ENCODE measurements around the gene MCRS1. TPM values are rescaled to one million over a fixed set of nuclear protein-coding genes. Genes with fewer than 3 reads are reported as not detected.
A peak's percentile ranks its signal among the peaks of the same experiment; 100 is the strongest.

The MCRS1 gene
- total RNA-seq, 1 donor from 2014 or later, result 97.9 TPM

GRCh38 chr12:49578471-49579112 is 10.7 kb upstream of the MCRS1 start:
- Histone ChIP-seq H3K27ac (replicated peaks) (peak overlapping the region; percentile 38), H3K4me1 (peaks cover 42% of the 10 kb centered on the region), H3K36me3 (peaks cover 15% of the 10 kb centered on the region), H3K9me3 (replicated peaks) (no peaks in the 10 kb centered on the region), H3K27me3 (ENCODE audit: low read depth) (no peaks in the 10 kb centered on the region), H3K4me3 (no peak overlapping the region)
- intact Hi-C loops (cut with micrococcal nuclease), result no loop called here
- no peak for TF ChIP-seq CTCF (IDR thresholded peaks at IDR 0.05; ENCODE audit: borderline replicate concordance)
- DNase-seq, result no peak

GRCh38 chr12:49577589-49578315 is 9.8 kb upstream of the MCRS1 start:
- Histone ChIP-seq H3K9me3 (replicated peaks) (no peaks in the 10 kb centered on the region), H3K27ac (replicated peaks) (peak overlapping the region; percentile 38), H3K4me1 (peaks cover 34% of the 10 kb centered on the region), H3K36me3 (peaks cover 15% of the 10 kb centered on the region), H3K27me3 (ENCODE audit: low read depth) (no peaks in the 10 kb centered on the region), H3K4me3 (no peak overlapping the region)
- intact Hi-C loops (cut with micrococcal nuclease), result no loop called here
- TF ChIP-seq CTCF (IDR thresholded peaks at IDR 0.05; ENCODE audit: borderline replicate concordance), result no peak
- no peak for DNase-seq

GRCh38 chr12:49568442-49569162 is 660 bp upstream of the MCRS1 start:
- Histone ChIP-seq H3K27me3 (ENCODE audit: low read depth) (no peaks in the 10 kb centered on the region), H3K4me1 (peaks cover 70% of the 10 kb centered on the region), H3K4me3 (peak overlapping the region; percentile 92), H3K27ac (replicated peaks) (peak overlapping the region; percentile 97), H3K9me3 (replicated peaks) (no peaks in the 10 kb centered on the region), H3K36me3 (peaks cover 22% of the 10 kb centered on the region)
- no peak for TF ChIP-seq CTCF (IDR thresholded peaks at IDR 0.05; ENCODE audit: borderline replicate concordance)
- DNase-seq, result no peak
- intact Hi-C loops (cut with micrococcal nuclease), result no loop called here

- no peaks in the 10 kb centered on the region for H3K9me3 ChIP-seq (replicated peaks)
- intact Hi-C loops (cut with micrococcal nuclease), result no loop called here
- peaks cover 36% of the 10 kb centered on the region for H3K36me3 ChIP-seq
- TF ChIP-seq CTCF (IDR thresholded peaks at IDR 0.05; ENCODE audit: borderline replicate concordance), result no peak
- peaks cover 79% of the 10 kb centered on the region for H3K4me1 ChIP-seq
- no peak for DNase-seq
- H3K4me3 ChIP-seq, result peak overlapping the region; percentile 92
- no peaks in the 10 kb centered on the region for H3K27me3 ChIP-seq (ENCODE audit: low read depth)
- H3K27ac ChIP-seq (replicated peaks), result peak overlapping the region; percentile 97
These were observed 686 bp downstream of the MCRS1 start for GRCh38 chr12:49567302-49567610.

- peaks cover 79% of the 10 kb centered on the region for H3K4me1 ChIP-seq
These were observed 1.6 kb downstream of the MCRS1 start for GRCh38 chr12:49566361-49566760.

More at GRCh38 chr12:49566361-49566760, 1.6 kb downstream of the MCRS1 start:
- no peak for TF ChIP-seq CTCF (IDR thresholded peaks at IDR 0.05; ENCODE audit: borderline replicate concordance)
- H3K9me3 ChIP-seq (replicated peaks), result no peaks in the 10 kb centered on the region
- intact Hi-C loops (cut with micrococcal nuclease), result no loop called here
- no peaks in the 10 kb centered on the region for H3K27me3 ChIP-seq (ENCODE audit: low read depth)
- no peak for DNase-seq
- peak overlapping the region; percentile 97 for H3K27ac ChIP-seq (replicated peaks)
- peaks cover 45% of the 10 kb centered on the region for H3K36me3 ChIP-seq
- peak overlapping the region; percentile 92 for H3K4me3 ChIP-seq

All from left ventricle myocardium inferior (tissue), 1 donor.